Measurements from ENCODE around the gene BCDIN3D.
A peak's percentile ranks its signal among the peaks of the same experiment; 100 is the strongest.

Gene BCDIN3D

GRCh38 chr12:49842519-49843352 lies at the start of gene BCDIN3D:
Gene BCDIN3D, minus strand, starts transcription at chr12:49843106. Its CDS starts 19 bp downstream, at chr12:49843087.
- TF ChIP-seq CTCF (IDR thresholded peaks at IDR 0.05; ENCODE audit: extremely low read depth, missing control alignments), result no peak
- DNase-seq (ENCODE audit: low spot score), result peak; percentile 88

GRCh38 chr12:49892084-49892731 lies 49.3 kb upstream of the BCDIN3D start:
- no peak for TF ChIP-seq CTCF (IDR thresholded peaks at IDR 0.05; ENCODE audit: extremely low read depth, missing control alignments)
- no peak for DNase-seq (ENCODE audit: low spot score)

GRCh38 chr12:49891476-49891875 lies 48.6 kb upstream of the BCDIN3D start:
- no peak for DNase-seq (ENCODE audit: low spot score)
- no peak for TF ChIP-seq CTCF (IDR thresholded peaks at IDR 0.05; ENCODE audit: extremely low read depth, missing control alignments)

GRCh38 chr12:49891012-49891411 lies 48.1 kb upstream of the BCDIN3D start:
- TF ChIP-seq CTCF (IDR thresholded peaks at IDR 0.05; ENCODE audit: extremely low read depth, missing control alignments), result no peak
- DNase-seq (ENCODE audit: low spot score), result no peak

- no peak for DNase-seq (ENCODE audit: low spot score)
- no peak for TF ChIP-seq CTCF (IDR thresholded peaks at IDR 0.05; ENCODE audit: extremely low read depth, missing control alignments)
Observed at GRCh38 chr12:49890096-49890461, 47.2 kb upstream of the BCDIN3D start.

GRCh38 chr12:49889361-49890095 lies 46.6 kb upstream of the BCDIN3D start:
- TF ChIP-seq CTCF (IDR thresholded peaks at IDR 0.05; ENCODE audit: extremely low read depth, missing control alignments), result no peak
- no peak for DNase-seq (ENCODE audit: low spot score)
